ENCODE measurements around the gene ARMH3.

GRCh38 chr10:101875068-101875688, 180.8 kb downstream of the ARMH3 start:
- TF ChIP-seq GATA2 (IDR thresholded peaks at IDR 0.05; ENCODE audit: low read depth, low read length) (no peak), GATA3 (IDR thresholded peaks at IDR 0.05; ENCODE audit: low read depth, low read length) (no peak)

Data from SH-SY5Y (cell line).